H4 (cell line): Measurements from ENCODE around the gene HES5. TPM values are rescaled to one million over a fixed set of nuclear protein-coding genes. Genes with fewer than 3 reads are reported as not detected.

Experiments used
- DNase-seq: peaks from one replicate; pipeline ENCODE4 v3.0.0-alpha.2; 2015; ENCODE audit warnings: low spot score
- total RNA-seq: library from RNA; depleted of rRNA; stranded (reverse); fragments of >200 nt; shearing (Covaris generic); gene quantifications from 2 replicates; pipeline ENCODE4 v1.2.3, GENCODE V29; 2014; rRNA removed

HES5 gene
- total RNA-seq, 1 experiment from 2014 or later, result not detected

GRCh38 chr1:2480236-2480985 is 49.7 kb downstream of the HES5 start:
- DNase-seq, result no peak

GRCh38 chr1:2479618-2480017 is 50.4 kb downstream of the HES5 start:
- DNase-seq, result no peak

DNA sequence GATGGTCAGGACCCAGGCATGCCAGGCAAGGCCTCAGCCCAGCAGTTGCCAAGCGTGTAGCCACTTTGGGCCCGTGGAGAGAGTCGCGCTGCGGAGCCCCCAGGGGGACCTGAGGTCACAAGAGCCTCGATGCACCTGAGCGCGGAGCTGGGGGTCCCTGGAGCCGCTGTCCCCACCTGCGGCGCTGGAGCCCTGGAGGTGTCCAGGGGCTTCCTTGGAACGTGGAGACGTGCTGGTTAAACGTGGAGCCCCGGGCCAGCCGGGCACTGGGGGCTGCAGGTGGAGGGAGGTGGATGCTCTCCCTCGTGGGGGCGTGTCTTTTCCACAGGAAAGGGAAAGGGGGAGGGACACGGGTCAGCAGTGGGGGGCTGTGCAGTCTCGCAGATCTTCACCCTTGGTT is 50.9 kb downstream of the HES5 start:
- DNase-seq, result no peak

Other genes starting within 250 kb of the HES5 start
- gene MORN1, start 138.7 kb downstream of the HES5 start, total RNA-seq, result 5.4 and 6.3 TPM in 2 replicates
- 173 and 208 TPM in 2 replicates for gene RER1, start 138.4 kb downstream of the HES5 start, total RNA-seq
- gene PEX10, start 117.7 kb downstream of the HES5 start, total RNA-seq, result 26.1 and 44.5 TPM in 2 replicates
- gene PLCH2, start 54.0 kb downstream of the HES5 start, total RNA-seq, result 0.02 TPM in 1 of 2 replicates, not detected in the other
- 10.9 and 12.5 TPM in 2 replicates for gene PANK4, start 3.7 kb downstream of the HES5 start, total RNA-seq
- gene TNFRSF14, start 26.1 kb upstream of the HES5 start, total RNA-seq, result 3.3 and 9.1 TPM in 2 replicates
- 18.8 and 29.0 TPM in 2 replicates for gene PRXL2B, start 56.5 kb upstream of the HES5 start, total RNA-seq
- not detected in 2 replicates for gene MMEL1, start 102.8 kb upstream of the HES5 start, total RNA-seq